WTC11 (cell line): Measurements from ENCODE around the gene ABHD13. TPM values are rescaled to one million over a fixed set of nuclear protein-coding genes. Genes with fewer than 3 reads are reported as not detected.
"Not testable (repeated sequence)": the region's sequence is repeated elsewhere in the genome, so short reads cannot be mapped to it uniquely, and the experiment has no call there.

ENCODE experiments used
- ATAC-seq: fragments of 200-7000 bp; cut with Tn5 transposase; 2 replicates; pipeline ENCODE4 v1.10.0; 2021; ENCODE audit warnings: mild to moderate bottlenecking, moderate library complexity
- CTCF ChIA-PET: fragments of 300-600 bp; sonication (Branson Sonifier 250); formaldehyde crosslinking; loops from one replicate; lab custom pipeline; 2021; ENCODE audit warnings: antibody characterized with exemption; lab: Charles Lee
- POLR2A ChIA-PET: fragments of 350-600 bp; sonication (Branson Sonifier 250); formaldehyde crosslinking; loops from one replicate; lab custom pipeline; 2021; ENCODE audit warnings: antibody characterized with exemption; lab: Charles Lee
- DNase-seq: peaks from one replicate; pipeline ENCODE4 v3.0.0; 2021; ENCODE audit warnings: low spot score
- H3K27ac Mint-ChIP-seq: 2 replicates; pipeline ENCODE4 v1.8.0; 2021; ENCODE audit warnings: mixed read lengths
- H3K27me3 Mint-ChIP-seq: 2 replicates; pipeline ENCODE4 v1.8.0; 2021; ENCODE audit warnings: low read depth, mild to moderate bottlenecking, moderate library complexity, mixed read lengths
- H3K36me3 Mint-ChIP-seq: 2 replicates; pipeline ENCODE4 v1.8.0; 2021; ENCODE audit warnings: mixed read lengths
- H3K4me1 Mint-ChIP-seq: 2 replicates; pipeline ENCODE4 v1.8.0; 2022; ENCODE audit warnings: mixed read lengths
- H3K4me3 Mint-ChIP-seq: 2 replicates; pipeline ENCODE4 v1.8.0; 2021; ENCODE audit warnings: mild to moderate bottlenecking, moderate library complexity, mixed read lengths
- H3K9me3 Mint-ChIP-seq: 2 replicates; pipeline ENCODE4 v1.8.0; 2021; ENCODE audit warnings: mixed read lengths
- ATF1 ChIP-seq: sonication (generic); formaldehyde crosslinking; IDR thresholded peaks from 2 replicates; pipeline ENCODE4 v1.8.1; 2023; ENCODE audit warnings: mild to moderate bottlenecking, moderate library complexity, missing genetic modification reagents
- CTCF ChIP-seq: fragments of 200-600 bp; IDR thresholded peaks from 2 replicates; pipeline ENCODE4 v1.8.0; 2022; ENCODE audit warnings: antibody characterized with exemption
- IRF1 ChIP-seq: sonication (generic); formaldehyde crosslinking; IDR thresholded peaks from 2 replicates; pipeline ENCODE4 v1.8.0; 2023; ENCODE audit warnings: missing genetic modification reagents
- JAZF1 ChIP-seq: fragments of 250-450 bp; sonication (Bioruptor Pico); IDR thresholded peaks from 2 replicates; pipeline ENCODE4 v1.9.0; 2021; ENCODE audit warnings: moderate library complexity, mild to moderate bottlenecking, inconsistent platforms
- RELA ChIP-seq: sonication (generic); formaldehyde crosslinking; IDR thresholded peaks from 2 replicates; pipeline ENCODE4 v1.8.1; 2022; ENCODE audit warnings: missing genetic modification reagents, mild to moderate bottlenecking, borderline replicate concordance
- SP1 ChIP-seq: sonication (generic); formaldehyde crosslinking; conservative IDR thresholded peaks from 2 replicates; pipeline ENCODE4 v1.8.1; 2022; ENCODE audit warnings: missing genetic modification reagents
- ZMAT4 ChIP-seq: fragments of 250-450 bp; sonication (Bioruptor Pico); IDR thresholded peaks from 2 replicates; pipeline ENCODE4 v1.9.0; 2021; ENCODE audit warnings: mild to moderate bottlenecking
- ZNF138 ChIP-seq: sonication (generic); formaldehyde crosslinking; conservative IDR thresholded peaks from 2 replicates; pipeline ENCODE4 v1.8.1; 2022; ENCODE audit warnings: mild to moderate bottlenecking, moderate library complexity, missing genetic modification reagents
- ZNF219 ChIP-seq: sonication (generic); formaldehyde crosslinking; IDR thresholded peaks from 2 replicates; pipeline ENCODE4 v1.8.0; 2023; ENCODE audit warnings: missing genetic modification reagents, mild to moderate bottlenecking, borderline replicate concordance
- total RNA-seq: library from RNA; stranded (reverse); gene quantifications from 3 replicates; pipeline ENCODE4 v1.2.3, GENCODE V29; 2021
- TF ChIP-seq, protein P1 (sequence below): sonication (generic); formaldehyde crosslinking; IDR thresholded peaks from 2 replicates; pipeline ENCODE4 v1.8.0; 2022; ENCODE audit warnings: mild to moderate bottlenecking, missing genetic modification reagents
- TF ChIP-seq, protein P2 (sequence below): sonication (generic); formaldehyde crosslinking; IDR thresholded peaks from 2 replicates; pipeline ENCODE4 v1.8.0; 2023; ENCODE audit warnings: mild to moderate bottlenecking, missing genetic modification reagents
- TF ChIP-seq, protein P3 (sequence below): fragments of 250-450 bp; sonication (Bioruptor Pico); conservative IDR thresholded peaks from 2 replicates; pipeline ENCODE4 v1.9.0; 2021; ENCODE audit warnings: mild to moderate bottlenecking
- TF ChIP-seq, protein P4 (sequence below): fragments of 250-450 bp; sonication (Bioruptor Pico); IDR thresholded peaks from 2 replicates; pipeline ENCODE4 v2.1.2; 2022; ENCODE audit warnings: mild to moderate bottlenecking, moderate library complexity
- TF ChIP-seq, protein P5 (sequence below): sonication (generic); formaldehyde crosslinking; IDR thresholded peaks from 2 replicates; pipeline ENCODE4 v1.8.1; 2023; ENCODE audit warnings: mild to moderate bottlenecking, missing genetic modification reagents, moderate library complexity

ABHD13 gene
- total RNA-seq, 1 experiment from 2014 or later, result 5.4 TPM

GRCh38 chr13:108267347-108267746, 49.2 kb downstream of the ABHD13 start:
- Mint-ChIP-seq H3K27ac (no peak overlapping the region), H3K27me3 (no peaks in the 10 kb centered on the region), H3K36me3 (no peaks in the 10 kb centered on the region), H3K9me3 (no peaks in the 10 kb centered on the region), H3K4me3 (no peak overlapping the region), H3K4me1 (peaks cover 11% of the 10 kb centered on the region)
- POLR2A ChIA-PET, result no interaction called here
- DNase-seq (no peak), ATAC-seq (no peak)
- TF ChIP-seq JAZF1 (CRISPR knock-in tag) (no peak), ZMAT4 (no peak)
- TF ChIP-seq, protein P1, sequence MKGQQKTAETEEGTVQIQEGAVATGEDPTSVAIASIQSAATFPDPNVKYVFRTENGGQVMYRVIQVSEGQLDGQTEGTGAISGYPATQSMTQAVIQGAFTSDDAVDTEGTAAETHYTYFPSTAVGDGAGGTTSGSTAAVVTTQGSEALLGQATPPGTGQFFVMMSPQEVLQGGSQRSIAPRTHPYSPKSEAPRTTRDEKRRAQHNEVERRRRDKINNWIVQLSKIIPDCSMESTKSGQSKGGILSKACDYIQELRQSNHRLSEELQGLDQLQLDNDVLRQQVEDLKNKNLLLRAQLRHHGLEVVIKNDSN, result no peak
- TF ChIP-seq, protein P2, sequence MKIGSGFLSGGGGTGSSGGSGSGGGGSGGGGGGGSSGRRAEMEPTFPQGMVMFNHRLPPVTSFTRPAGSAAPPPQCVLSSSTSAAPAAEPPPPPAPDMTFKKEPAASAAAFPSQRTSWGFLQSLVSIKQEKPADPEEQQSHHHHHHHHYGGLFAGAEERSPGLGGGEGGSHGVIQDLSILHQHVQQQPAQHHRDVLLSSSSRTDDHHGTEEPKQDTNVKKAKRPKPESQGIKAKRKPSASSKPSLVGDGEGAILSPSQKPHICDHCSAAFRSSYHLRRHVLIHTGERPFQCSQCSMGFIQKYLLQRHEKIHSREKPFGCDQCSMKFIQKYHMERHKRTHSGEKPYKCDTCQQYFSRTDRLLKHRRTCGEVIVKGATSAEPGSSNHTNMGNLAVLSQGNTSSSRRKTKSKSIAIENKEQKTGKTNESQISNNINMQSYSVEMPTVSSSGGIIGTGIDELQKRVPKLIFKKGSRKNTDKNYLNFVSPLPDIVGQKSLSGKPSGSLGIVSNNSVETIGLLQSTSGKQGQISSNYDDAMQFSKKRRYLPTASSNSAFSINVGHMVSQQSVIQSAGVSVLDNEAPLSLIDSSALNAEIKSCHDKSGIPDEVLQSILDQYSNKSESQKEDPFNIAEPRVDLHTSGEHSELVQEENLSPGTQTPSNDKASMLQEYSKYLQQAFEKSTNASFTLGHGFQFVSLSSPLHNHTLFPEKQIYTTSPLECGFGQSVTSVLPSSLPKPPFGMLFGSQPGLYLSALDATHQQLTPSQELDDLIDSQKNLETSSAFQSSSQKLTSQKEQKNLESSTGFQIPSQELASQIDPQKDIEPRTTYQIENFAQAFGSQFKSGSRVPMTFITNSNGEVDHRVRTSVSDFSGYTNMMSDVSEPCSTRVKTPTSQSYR (CRISPR knock-in tag), result no peak
- TF ChIP-seq, protein P3, sequence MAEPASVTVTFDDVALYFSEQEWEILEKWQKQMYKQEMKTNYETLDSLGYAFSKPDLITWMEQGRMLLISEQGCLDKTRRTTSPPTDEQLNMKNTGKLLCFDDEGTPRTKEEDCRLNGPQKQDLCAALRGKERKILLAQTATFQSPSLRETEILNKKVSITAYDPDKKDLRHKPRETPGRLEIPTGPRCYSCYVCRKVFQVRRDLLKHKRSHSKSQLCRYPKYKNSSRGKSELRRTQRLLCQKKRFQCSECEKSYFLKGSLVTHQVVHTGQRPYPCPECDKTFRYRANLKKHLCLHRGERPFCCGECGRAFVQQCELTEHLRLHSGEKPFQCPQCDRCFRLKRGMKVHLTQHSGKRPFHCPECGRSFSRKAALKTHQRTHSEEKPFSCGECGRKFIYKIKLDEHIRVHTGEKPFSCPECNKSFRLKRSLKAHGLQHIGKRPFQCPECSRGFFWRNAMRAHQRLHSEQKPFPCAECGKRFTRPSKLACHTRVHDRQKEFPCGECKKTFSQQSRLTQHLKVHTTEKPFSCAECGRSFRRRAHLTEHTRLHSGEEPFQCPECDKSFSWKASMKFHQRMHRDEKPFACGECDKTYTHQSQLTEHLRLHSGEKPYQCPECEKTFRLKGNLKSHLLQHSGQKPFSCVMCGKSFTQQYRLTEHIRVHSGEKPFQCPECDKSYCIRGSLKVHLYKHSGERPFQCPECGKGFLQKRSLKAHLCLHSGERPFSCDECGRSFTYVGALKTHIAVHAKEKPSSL (CRISPR knock-in tag), result no peak
- CTCF ChIA-PET, result no interaction called here

DNA sequence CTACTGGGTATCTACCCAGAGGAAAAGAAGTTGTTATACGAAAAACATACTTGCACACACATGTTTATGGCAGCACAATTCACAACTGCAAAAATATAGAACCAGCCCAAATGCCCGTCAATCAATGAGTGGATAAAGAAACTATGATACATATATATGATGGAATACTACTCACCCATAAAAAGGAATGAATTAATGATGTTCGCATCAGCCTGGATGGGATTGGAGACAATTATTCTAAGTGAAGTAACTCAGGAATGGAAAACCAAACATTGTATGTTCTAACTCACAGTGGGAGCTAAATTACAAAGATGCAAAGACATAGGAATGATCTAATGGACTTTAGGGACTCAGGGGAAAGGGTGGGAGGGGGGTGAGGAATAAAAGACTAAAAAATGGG, 49.7 kb downstream of the ABHD13 start:
- H3K36me3 Mint-ChIP-seq, ATAC-seq, H3K4me3 Mint-ChIP-seq, POLR2A ChIA-PET, H3K27ac Mint-ChIP-seq, H3K9me3 Mint-ChIP-seq, CTCF ChIA-PET, DNase-seq, H3K27me3 Mint-ChIP-seq: not testable (repeated sequence)
- H3K4me1 Mint-ChIP-seq, result peaks cover 11% of the 10 kb centered on the region

DNA sequence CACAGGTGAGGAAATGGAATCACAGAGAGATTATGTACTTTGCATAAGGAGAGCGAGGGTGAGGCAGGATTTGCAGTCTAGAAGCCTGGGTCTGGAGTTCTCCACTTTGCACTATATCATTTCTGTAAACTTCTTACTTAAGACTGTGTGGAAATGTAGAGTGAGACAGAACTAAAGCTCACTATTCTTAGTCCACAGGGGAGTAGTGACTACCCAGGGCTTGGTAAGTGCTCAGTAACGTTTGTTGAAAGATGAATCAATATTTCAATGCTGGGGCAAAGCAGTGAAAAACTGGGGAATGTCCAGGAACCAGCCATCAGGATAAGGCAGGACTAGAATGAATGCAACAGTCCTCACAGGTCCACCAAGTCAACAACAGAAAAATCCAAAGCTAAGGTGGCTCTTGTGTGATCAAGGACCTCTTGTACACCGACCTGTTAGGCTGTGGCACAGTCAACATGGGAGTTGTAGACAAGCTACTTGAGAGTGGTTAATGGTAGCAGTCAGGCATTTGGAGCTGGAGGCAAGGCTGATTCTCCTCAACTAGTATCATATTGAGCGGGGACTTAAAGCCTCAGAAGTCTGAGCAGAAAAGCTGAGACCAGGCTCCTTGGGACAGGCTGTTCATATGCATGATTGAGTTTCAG, 50.4 kb downstream of the ABHD13 start:
- TF ChIP-seq ZNF219 (CRISPR knock-in tag) (no peak), ZNF138 (CRISPR knock-in tag) (no peak), ATF1 (CRISPR knock-in tag) (no peak), CTCF (no peak), SP1 (CRISPR knock-in tag) (no peak), IRF1 (no peak), RELA (CRISPR knock-in tag) (no peak)
- TF ChIP-seq, protein P4, sequence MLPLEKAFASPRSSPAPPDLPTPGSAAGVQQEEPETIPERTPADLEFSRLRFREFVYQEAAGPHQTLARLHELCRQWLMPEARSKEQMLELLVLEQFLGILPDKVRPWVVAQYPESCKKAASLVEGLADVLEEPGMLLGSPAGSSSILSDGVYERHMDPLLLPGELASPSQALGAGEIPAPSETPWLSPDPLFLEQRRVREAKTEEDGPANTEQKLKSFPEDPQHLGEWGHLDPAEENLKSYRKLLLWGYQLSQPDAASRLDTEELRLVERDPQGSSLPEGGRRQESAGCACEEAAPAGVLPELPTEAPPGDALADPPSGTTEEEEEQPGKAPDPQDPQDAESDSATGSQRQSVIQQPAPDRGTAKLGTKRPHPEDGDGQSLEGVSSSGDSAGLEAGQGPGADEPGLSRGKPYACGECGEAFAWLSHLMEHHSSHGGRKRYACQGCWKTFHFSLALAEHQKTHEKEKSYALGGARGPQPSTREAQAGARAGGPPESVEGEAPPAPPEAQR (CRISPR knock-in tag), result no peak
- TF ChIP-seq, protein P5, sequence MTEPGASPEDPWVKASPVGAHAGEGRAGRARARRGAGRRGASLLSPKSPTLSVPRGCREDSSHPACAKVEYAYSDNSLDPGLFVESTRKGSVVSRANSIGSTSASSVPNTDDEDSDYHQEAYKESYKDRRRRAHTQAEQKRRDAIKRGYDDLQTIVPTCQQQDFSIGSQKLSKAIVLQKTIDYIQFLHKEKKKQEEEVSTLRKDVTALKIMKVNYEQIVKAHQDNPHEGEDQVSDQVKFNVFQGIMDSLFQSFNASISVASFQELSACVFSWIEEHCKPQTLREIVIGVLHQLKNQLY, result no peak
- no peak for ATAC-seq

More for the DNA sequence above, 50.4 kb downstream of the ABHD13 start:
- no peaks in the 10 kb centered on the region for H3K9me3 Mint-ChIP-seq
- no peak overlapping the region for H3K27ac Mint-ChIP-seq
- H3K4me1 Mint-ChIP-seq, result peaks cover 11% of the 10 kb centered on the region
- CTCF ChIA-PET, result interaction anchor here (1.8 kb wide), 1 partner anchor 626 kb away, joined by 8 read pairs; no protein-coding TSS in a partner anchor
- POLR2A ChIA-PET, result no interaction called here
- no peaks in the 10 kb centered on the region for H3K36me3 Mint-ChIP-seq
- no peak for DNase-seq
- H3K4me3 Mint-ChIP-seq, result no peak overlapping the region
- no peaks in the 10 kb centered on the region for H3K27me3 Mint-ChIP-seq
